GM18907 (cell line): ENCODE data around the gene RRP1B.
"Not testable (repeated sequence)": the region's sequence is repeated elsewhere in the genome, so short reads cannot be mapped to it uniquely, and the experiment has no call there.

Experiments used
- ATAC-seq: cut with Tn5 transposase; IDR thresholded peaks from one replicate; pipeline ENCODE4 v1.9.1; 2021; ENCODE audit warnings: mild to moderate bottlenecking, moderate library complexity; ENCODE audit not compliant: unreplicated experiment

The RRP1B gene

DNA sequence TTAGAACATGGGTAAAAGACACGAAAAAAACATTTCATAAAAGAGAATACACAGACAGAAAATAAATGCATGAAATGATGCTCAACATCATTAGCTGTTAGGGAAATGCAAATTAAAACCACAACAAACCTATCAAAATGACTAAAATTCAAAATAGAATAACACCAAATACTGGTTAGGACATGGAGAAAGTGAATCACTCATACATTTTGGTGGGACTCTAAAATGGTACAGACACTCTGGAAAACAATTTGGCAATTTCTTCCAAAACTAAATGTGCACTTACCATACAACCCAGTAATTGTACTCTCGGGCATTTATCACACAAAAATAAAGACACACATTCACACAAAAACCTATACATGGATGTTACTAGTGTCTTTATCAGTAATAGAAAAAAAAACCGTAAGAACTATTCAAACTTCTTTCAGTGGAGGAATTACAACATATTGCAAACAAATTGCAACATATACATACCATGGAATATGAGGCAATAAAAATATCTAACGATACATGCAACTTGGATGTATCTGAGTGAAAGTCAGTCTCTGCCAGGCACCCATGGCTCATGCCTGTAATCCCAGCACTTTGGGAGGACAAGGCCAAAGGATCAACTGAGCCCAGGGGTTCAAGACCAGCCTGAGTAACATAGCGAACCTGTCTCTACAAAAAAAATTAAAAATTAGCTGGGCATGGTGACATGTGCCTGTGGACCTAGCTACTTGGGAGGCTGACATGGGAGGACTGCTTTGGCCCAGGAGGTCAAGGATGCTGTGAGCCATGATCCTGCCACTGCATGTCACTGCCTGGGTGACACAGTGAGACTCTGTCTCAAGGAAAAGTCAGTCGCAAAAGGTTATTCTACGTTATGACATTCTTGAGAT, 19.6 kb upstream of the RRP1B start:
- no peak for ATAC-seq

- ATAC-seq = no peak
These were observed 19.0 kb upstream of the RRP1B start for GRCh38 chr21:43640400-43640799.

DNA sequence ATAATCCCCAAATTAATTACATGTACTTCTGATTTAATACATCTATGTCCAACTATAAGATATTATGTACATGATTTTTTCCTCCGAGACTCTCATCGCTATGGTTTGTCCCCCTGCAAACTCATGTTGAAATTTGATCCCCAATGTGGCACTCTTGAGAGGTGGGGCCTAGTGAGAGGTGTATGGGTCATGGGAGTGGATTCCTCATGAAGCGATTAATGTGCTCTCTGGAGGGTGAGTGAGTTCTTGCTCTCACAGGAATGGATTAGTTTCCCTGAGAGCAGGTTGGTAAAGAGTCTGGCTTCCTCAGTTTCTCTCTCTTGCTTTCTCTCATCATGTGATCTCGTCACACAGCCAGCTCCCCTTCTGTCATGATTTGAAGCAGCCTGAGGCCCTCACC, 16.2 kb upstream of the RRP1B start:
- no peak for ATAC-seq

DNA sequence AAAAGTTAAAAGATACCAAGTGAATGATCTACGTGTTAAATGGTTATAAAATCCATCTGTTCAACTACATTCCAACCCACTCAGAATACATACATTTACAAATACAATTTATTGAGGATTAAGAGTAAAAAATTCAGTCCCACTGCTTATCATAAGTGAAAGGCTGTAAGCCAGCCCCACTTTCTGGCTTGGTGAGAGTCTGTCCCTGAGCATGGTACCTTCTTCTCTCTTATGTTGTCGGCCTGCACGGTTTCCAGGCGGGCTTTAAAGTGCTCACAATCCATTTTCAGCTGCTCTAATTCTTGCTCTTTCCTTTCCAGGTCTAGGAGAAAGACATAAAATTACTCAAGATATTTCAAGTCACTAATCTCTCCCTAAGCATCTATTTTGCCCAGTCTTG, 15.3 kb upstream of the RRP1B start:
- no peak for ATAC-seq

- no peak for ATAC-seq
These were observed 14.8 kb upstream of the RRP1B start for GRCh38 chr21:43644609-43645008.

DNA sequence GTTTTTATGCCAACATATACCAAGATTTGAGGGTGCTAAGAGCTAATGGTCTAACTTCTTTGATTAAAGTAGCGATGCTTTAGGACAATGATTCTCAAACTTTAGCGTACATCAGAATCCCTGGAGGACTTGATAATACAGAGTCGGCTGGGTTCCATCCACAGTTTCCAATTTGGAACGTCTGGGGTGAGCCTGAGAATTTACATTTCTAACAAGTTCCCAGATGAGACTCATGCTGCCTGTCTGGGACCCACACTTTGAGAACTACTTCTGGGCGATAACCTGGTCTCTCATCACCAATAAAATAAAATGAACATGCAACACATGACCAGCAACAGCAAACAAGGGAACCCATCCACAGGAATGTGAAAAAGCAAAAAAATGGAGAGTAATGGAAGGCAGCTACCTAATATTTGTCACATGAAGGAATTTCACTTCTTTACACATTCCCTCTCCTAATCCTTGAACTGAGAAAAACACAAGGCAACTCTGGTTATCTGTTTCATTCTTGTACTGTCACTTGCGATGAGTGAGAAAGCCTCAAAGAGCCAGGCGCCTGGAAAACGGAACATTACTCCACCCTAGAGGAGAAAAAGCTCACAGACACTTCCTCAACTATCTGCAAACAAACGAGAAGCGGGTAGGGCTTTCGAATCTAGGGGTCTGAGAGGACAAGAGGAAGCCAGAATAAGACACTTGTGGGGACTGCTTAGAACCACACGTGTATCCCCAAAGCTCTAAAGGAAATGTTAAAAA, 14.0 kb upstream of the RRP1B start:
- peak; percentile 44 for ATAC-seq

GRCh38 chr21:43645976-43646375, 13.4 kb upstream of the RRP1B start:
- no peak for ATAC-seq

DNA sequence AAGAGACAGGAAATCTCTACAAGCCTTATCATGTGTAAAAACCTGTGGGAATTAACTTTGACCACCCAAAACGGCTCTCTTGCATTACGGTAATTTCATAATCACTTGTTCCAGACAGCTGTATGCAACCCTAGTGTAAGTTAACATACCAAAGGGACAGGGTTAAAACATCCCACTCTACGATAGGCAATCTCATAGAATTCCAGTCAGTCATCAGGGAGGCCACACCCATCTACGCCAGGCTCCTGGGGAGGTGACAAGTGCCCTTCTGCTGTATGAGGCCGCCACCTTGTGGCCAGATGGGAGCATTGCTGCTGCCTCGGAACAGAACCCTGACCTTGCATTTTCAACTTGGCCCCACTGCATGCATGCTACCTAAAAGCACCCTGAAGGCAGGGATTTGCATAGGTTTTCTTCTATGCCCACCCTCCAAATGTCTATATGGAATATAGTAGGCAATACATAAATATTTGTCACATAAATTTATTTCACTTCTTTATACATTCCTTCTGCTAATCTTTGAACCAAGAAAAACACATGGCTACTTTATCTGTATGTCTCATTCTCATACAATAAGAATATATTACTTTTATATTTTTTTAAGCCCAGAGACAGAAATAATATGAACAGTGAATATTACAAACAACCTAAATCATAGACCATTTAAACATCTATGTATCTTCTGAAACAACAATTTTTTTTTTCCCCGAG, 12.7 kb upstream of the RRP1B start:
- ATAC-seq = peak; percentile 76

- ATAC-seq = no peak
These were observed 11.2 kb upstream of the RRP1B start for GRCh38 chr21:43648171-43648570.

DNA sequence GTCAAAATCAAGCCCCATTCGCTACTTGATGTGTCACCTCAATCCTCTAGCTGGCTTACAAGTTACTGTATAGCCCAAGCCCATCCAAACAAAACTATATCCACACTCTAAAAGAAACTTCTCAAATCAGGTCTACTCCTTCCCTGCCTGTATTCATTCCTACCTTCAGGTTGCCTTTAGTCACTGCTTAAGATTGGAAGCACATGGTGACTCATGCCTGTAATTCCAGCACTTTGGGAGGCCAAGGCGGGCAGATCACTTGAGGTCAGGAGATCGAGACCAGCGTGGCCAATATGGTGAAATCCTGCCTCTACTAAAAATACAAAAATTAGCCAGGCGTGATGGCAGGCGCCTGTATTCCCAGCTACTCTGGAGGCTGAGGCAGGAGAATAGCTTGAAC, 7.4 kb upstream of the RRP1B start:
- ATAC-seq = not testable (repeated sequence)

- no peak for ATAC-seq
These were observed 6.7 kb upstream of the RRP1B start for GRCh38 chr21:43652616-43653015.

DNA sequence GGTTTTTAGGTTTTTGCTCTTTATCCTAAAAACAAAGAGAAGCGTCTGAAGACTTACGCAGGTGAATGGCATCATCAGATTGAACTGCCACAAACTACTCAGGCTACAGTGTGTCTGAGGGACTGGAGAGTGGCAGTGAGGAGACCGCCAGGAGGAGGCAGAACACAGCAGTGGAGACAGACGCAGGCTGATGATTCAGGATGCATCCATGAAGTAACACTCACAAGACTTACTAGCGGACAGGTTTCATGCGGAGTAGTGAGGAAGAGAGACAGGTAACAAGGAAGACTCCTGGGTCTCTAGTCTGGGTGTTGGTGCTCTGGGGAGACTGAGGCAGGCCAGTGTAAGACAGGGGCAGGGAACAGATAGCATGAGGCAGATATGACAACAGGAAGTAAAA, 5.7 kb upstream of the RRP1B start:
- ATAC-seq = no peak

DNA sequence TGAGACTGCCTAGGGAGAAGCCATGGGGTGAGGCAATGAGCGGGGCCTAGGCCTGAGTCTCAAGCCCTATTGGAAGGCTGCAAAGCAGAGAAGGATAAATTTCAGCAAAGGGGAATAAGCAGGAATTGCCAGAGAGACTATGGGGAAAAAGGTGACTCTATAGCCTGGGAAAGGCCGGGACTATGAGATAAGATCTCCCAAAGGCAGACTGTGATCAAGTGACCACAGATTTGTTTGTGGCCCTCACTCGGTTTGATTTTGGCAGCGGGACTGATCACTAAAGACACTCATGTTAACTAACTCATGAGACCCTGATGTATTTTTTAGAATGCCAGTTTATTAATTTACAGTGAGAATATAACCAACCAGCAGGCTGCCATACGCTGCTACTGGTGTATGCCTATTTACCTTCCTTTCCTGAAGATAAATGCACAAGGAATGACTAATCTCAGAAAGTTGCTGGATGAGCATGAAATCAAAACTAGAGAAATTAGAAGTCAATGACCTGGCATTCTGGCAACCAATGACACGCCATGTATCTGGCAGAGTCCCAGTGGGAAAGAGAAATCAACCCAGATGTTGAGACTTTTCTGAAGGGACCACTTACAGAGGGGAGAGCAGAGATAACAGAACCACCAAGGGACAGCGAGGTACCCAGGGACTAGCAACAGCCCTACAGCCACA, 4.4 kb upstream of the RRP1B start:
- no peak for ATAC-seq

DNA sequence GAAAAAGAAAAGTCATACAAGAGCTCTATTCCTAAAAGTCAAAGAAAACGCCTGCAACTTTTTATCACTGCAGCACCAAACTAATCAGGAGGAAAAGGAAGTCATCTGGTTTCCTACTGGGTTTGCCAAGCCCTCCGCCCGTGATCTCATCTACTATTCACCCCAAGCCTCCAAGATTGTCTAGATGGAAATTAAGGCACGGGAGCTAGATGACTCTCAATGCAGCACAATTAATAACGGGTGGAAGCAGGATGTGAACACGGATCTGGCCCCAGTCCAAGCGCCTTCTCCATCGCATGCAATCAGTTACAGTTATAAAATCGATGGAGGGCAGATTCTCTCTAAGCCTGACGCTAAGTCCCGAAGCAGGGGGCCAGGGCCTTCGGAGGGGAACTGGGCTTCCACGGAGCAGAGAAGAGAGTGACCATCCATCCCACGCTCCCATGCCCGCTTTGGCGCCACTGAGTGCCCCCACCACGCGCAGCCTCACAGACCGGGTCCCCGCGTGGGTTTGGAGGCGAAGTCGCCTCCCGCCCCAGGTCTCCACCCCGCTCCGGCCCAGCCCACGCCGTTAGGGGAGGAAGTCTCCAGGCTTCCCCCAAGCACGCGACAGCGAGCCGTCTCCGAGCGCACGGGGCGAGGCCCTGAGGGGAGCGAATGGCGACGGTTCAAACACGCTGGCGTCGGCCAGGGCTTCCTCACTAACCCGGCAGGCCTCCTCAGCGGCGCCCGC, 1.8 kb upstream of the RRP1B start:
- no peak for ATAC-seq

DNA sequence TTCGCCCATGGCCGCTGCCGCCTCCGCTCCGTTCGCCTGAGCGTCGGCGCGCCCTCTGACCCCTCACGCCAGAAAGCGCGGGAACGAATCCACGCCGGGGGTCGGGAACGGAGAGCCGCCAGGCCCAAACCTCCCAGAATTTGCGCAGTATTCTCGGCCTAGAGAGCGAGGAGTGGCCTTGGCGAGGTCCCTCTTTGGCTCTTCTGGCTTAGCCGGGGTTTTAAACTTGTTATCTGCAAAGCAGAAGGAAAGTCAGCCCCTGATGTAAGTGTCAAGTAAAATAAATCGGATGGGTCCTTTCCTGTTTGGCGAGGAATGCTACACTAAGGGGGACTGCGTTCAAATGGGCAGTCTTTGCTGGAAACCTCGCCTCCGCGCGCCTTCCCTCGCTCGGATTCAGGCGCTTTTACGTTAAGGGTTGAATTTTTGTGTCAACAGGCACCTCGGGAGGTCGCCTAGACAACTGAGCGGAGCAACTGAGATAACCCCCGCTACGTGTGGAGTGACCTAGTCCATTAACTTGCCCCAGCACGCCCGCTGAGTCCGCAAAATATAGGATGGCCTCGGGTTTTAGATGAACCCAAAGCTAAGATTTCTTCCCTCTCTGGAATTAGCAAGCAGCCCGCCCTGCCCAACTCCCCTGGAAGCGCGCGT, 1.1 kb upstream of the RRP1B start:
- no peak for ATAC-seq

DNA sequence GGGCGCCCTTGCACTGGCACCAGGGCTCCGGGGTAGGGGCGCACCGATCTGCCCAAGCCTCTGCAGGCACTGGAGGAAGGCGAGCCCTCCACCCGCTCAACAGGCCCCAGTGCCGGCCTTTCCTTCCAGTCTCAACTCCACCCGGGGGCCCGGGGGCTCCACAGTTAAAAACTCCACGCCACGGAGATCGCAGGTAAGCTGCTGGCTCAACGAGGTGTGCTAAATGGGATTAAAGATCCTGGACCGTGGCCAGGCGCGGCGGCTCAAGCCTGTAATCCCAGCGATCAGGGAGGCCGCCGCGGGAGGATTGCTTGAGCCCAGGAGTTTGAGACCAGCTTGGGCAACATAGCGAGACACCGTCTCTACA, 608 bp upstream of the RRP1B start:
- ATAC-seq = no peak

GRCh38 chr21:43662286-43662685, 2.9 kb downstream of the RRP1B start:
- no peak for ATAC-seq

DNA sequence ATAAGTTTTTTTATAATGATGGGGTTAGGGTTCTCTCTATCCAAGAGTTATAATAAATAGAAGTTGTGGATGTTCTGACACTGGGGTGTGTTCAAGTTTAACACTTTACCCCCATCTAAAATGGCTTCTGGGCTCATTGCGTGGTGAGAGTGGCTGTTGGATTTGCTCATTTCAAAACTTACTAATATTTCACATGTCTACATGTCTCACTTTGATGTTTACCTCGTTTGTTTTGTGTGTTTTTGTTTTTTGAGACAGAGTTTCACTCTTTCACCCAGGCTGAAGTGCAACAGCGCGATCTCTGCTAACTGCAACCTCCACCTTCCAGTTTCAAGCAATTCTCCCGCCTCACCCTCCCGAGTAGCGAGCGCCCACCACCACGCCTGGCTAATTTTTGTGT, 3.7 kb downstream of the RRP1B start:
- no peak for ATAC-seq

GRCh38 chr21:43664358-43664757, 5.0 kb downstream of the RRP1B start:
- no peak for ATAC-seq

- no peak for ATAC-seq
These were observed 6.5 kb downstream of the RRP1B start for GRCh38 chr21:43665879-43666278.
